K562 (cell line): ENCODE data around the gene ERN1. TPM values are rescaled to one million over a fixed set of nuclear protein-coding genes. Genes with fewer than 3 reads are reported as not detected.

Experiments used
- CC2D1A ChIP-seq: fragments of 450-650 bp; IDR thresholded peaks from 2 replicates; pipeline ENCODE4 v1.6.1; 2017; ENCODE audit warnings: mild to moderate bottlenecking
- KDM5B ChIP-seq: fragments of 200-600 bp; sonication (generic); IDR thresholded peaks from 2 replicates; pipeline ENCODE4 v1.6.1; 2012; ENCODE audit warnings: low read depth, mild to moderate bottlenecking, moderate library complexity, low read length, control low read depth, inconsistent platforms; ENCODE audit not compliant: insufficient replicate concordance
- KLF16 ChIP-seq: IDR thresholded peaks from 2 replicates; pipeline ENCODE4 v1.6.1; 2016; ENCODE audit warnings: antibody characterized with exemption
- MCM3 ChIP-seq: fragments of 450-650 bp; IDR thresholded peaks from 2 replicates; pipeline ENCODE4 v1.6.1; 2016
- MXI1 ChIP-seq: IDR thresholded peaks from 2 replicates; pipeline ENCODE4 v1.6.1; 2011; ENCODE audit warnings: low read depth, mild to moderate bottlenecking, improper control_type of control experiment, low read length
- MYNN ChIP-seq, 2 experiments: sonication (generic); formaldehyde crosslinking in 1 of 2; IDR thresholded peaks; 2 replicates each; pipeline versions ENCODE4 v1.5.0 to v1.6.1; 2016 to 2020; ENCODE audit warnings: antibody characterized with exemption in 1 of 2, missing genetic modification reagents in 1 of 2
- NFE2 ChIP-seq: IDR thresholded peaks from 2 replicates; pipeline ENCODE4 v1.6.1; 2014; ENCODE audit warnings: antibody characterized with exemption, low read depth
- RBM34 ChIP-seq: fragments of 200-400 bp; formaldehyde crosslinking; IDR thresholded peaks from 2 replicates; pipeline ENCODE4 v1.6.1; 2018; ENCODE audit warnings: low read length, borderline replicate concordance; ENCODE audit not compliant: insufficient read depth
- SMAD1 ChIP-seq: fragments of 150-350 bp; IDR thresholded peaks from 2 replicates; pipeline ENCODE4 v1.6.1; 2014; ENCODE audit warnings: low read length, low read depth; ENCODE audit not compliant: partially characterized antibody
- SUPT5H ChIP-seq: fragments of 450-650 bp; IDR thresholded peaks from 2 replicates; pipeline ENCODE4 v1.6.1; 2016
- TCF7L2 ChIP-seq: fragments of 150-350 bp; IDR thresholded peaks from 2 replicates; pipeline ENCODE4 v1.6.1; 2016; ENCODE audit warnings: low read depth, mild to moderate bottlenecking, low read length, moderate library complexity
- TFE3 ChIP-seq: fragments of 450-650 bp; formaldehyde crosslinking; IDR thresholded peaks from 2 replicates; pipeline ENCODE4 v1.4.0; 2020; ENCODE audit warnings: mild to moderate bottlenecking, mixed read lengths
- ZFX ChIP-seq: sonication (generic); formaldehyde crosslinking; IDR thresholded peaks from 2 replicates; pipeline ENCODE4 v1.8.0; 2022; ENCODE audit warnings: mild to moderate bottlenecking, missing genetic modification reagents, moderate library complexity
- ZNF134 ChIP-seq: fragments of 250-450 bp; sonication (Bioruptor Pico); conservative IDR thresholded peaks from 2 replicates; pipeline ENCODE4 v1.4.0; 2020
- ZNF146 ChIP-seq: IDR thresholded peaks from one replicate; pipeline ENCODE4 v1.6.1; 2018; ENCODE audit warnings: missing compliant biosample characterization; ENCODE audit not compliant: unreplicated experiment
- ZNF586 ChIP-seq: fragments of 450-650 bp; formaldehyde crosslinking; conservative IDR thresholded peaks from 2 replicates; pipeline ENCODE4 v1.4.0; 2020; ENCODE audit warnings: mild to moderate bottlenecking, moderate library complexity
- ZNF589 ChIP-seq: fragments of 200-800 bp; sonication (Bioruptor generic); IDR thresholded peaks from 2 replicates; pipeline ENCODE4 v1.6.1; 2016; ENCODE audit warnings: low read depth, missing genetic modification characterization, missing compliant biosample characterization
- ZNF766 ChIP-seq: fragments of 200-800 bp; sonication (Bioruptor generic); conservative IDR thresholded peaks from 2 replicates; pipeline ENCODE4 v1.6.1; 2016; ENCODE audit warnings: missing genetic modification characterization, missing compliant biosample characterization
- polyA plus RNA-seq, 8 experiments: library from polyadenylated mRNA; depleted of rRNA in 4 of 8; stranded (reverse) in 5 of 8; unstranded in 3 of 8; fragments of >200 nt; fragmentation: Nextera tagmentation in 2 of 8; fragmentation: Illumina TruSeq in 1 of 8; extraction: Ambion mirVana in 2 of 8; extraction: Trizol in 1 of 8; gene quantifications; 2 replicates each; pipeline versions ENCODE4 v1.2.1 to v1.2.3, GENCODE V29; 2011 to 2014; ENCODE audit warnings: inconsistent platforms in 1 of 8, missing spikeins in 1 of 8
- total RNA-seq, 7 experiments: library from RNA; depleted of rRNA in 6 of 7; stranded (reverse); fragments of >200 nt in 6 of 7; fragmentation: Illumina TruSeq in 2 of 7; extraction: Trizol in 2 of 7; gene quantifications; 2 replicates each; pipeline versions ENCODE4 v1.2.1 to v1.2.3, GENCODE V29; 2011 to 2021; ENCODE audit warnings: low replicate concordance in 1 of 7
- TF ChIP-seq, protein P1 (sequence below): sonication (generic); formaldehyde crosslinking; IDR thresholded peaks from 2 replicates; pipeline ENCODE4 v1.4.0; 2020; ENCODE audit warnings: mild to moderate bottlenecking, missing genetic modification reagents
- TF ChIP-seq, protein P2 (sequence below), 2 experiments: fragments of 450-650 bp; IDR thresholded peaks; 2 replicates each; pipeline ENCODE4 v1.6.1; 2018; ENCODE audit warnings: mild to moderate bottlenecking in 2 of 2, low read depth in 1 of 2; ENCODE audit not compliant: partially characterized antibody in 2 of 2

ERN1 gene
- total and polyA plus RNA-seq, 9 of the 15 experiments (the other 6 are each of a cell fraction or from before 2014, with no cell fraction given) = 2.1 to 22.5 (median 7.3) TPM

DNA sequence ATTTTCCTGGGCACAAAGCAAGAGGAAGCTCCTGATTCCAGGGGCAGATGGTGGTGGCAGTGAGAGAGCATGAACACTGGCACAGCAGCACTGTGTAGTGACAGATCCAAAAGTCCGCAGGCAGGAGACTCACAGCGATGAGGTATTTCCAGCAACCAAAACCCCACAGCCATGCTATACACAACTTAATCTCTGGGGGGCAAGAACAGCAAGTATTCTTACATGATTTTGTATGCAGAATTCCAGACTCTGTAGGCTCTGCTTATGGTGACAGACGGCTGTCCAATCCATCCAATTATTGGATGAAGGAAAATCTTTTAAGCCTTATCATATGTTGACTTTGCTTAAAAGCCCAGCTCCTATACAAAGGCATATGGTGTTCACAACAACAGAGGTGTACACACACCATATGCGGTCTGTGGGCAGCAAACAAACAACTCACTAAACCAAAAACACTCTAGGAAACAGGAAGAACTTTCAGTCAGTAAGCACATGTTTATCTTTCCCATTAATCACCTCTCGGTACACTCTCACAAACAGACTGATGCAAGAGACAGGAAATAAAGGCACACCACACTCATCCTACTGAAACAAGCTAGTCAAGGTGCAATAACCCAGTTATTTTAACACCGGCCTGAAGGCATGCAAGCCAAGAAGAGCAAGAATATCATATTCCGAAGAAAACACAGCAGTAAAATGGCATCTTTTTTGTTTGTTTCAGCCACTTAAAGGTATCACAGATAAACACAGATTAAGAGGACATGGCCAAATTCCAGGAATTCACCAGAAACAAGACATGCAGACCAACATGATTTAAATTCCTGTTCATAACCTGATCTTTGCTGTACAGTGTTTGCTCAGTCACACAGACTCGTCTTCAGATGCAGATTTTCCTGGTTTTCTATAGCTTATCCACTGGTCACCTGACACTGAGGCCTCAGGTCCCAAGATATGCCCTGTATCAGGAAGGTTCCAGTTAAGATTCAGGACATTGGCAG lies 47.8 kb downstream of the ERN1 start (continued):
- TF ChIP-seq, protein P1, sequence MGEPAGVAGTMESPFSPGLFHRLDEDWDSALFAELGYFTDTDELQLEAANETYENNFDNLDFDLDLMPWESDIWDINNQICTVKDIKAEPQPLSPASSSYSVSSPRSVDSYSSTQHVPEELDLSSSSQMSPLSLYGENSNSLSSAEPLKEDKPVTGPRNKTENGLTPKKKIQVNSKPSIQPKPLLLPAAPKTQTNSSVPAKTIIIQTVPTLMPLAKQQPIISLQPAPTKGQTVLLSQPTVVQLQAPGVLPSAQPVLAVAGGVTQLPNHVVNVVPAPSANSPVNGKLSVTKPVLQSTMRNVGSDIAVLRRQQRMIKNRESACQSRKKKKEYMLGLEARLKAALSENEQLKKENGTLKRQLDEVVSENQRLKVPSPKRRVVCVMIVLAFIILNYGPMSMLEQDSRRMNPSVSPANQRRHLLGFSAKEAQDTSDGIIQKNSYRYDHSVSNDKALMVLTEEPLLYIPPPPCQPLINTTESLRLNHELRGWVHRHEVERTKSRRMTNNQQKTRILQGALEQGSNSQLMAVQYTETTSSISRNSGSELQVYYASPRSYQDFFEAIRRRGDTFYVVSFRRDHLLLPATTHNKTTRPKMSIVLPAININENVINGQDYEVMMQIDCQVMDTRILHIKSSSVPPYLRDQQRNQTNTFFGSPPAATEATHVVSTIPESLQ (CRISPR knock-in tag) = no peak
- TF ChIP-seq ZFX (CRISPR knock-in tag) = 0 out of 2 replicates have a peak, but pooled peaks have one; percentile 41
- peak; percentile 84 for TF ChIP-seq ZNF586 (CRISPR knock-in tag)
- TF ChIP-seq, protein P2, sequence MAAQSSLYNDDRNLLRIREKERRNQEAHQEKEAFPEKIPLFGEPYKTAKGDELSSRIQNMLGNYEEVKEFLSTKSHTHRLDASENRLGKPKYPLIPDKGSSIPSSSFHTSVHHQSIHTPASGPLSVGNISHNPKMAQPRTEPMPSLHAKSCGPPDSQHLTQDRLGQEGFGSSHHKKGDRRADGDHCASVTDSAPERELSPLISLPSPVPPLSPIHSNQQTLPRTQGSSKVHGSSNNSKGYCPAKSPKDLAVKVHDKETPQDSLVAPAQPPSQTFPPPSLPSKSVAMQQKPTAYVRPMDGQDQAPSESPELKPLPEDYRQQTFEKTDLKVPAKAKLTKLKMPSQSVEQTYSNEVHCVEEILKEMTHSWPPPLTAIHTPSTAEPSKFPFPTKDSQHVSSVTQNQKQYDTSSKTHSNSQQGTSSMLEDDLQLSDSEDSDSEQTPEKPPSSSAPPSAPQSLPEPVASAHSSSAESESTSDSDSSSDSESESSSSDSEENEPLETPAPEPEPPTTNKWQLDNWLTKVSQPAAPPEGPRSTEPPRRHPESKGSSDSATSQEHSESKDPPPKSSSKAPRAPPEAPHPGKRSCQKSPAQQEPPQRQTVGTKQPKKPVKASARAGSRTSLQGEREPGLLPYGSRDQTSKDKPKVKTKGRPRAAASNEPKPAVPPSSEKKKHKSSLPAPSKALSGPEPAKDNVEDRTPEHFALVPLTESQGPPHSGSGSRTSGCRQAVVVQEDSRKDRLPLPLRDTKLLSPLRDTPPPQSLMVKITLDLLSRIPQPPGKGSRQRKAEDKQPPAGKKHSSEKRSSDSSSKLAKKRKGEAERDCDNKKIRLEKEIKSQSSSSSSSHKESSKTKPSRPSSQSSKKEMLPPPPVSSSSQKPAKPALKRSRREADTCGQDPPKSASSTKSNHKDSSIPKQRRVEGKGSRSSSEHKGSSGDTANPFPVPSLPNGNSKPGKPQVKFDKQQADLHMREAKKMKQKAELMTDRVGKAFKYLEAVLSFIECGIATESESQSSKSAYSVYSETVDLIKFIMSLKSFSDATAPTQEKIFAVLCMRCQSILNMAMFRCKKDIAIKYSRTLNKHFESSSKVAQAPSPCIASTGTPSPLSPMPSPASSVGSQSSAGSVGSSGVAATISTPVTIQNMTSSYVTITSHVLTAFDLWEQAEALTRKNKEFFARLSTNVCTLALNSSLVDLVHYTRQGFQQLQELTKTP (IDR thresholded peaks at IDR 0.05; ENCODE audit: low read depth in 1 of 2, partially characterized antibody in 2 of 2) = peak; percentile 73 to 89
- no peak for TF ChIP-seq SMAD1
- TF ChIP-seq ZNF146 (CRISPR knock-in tag) = no peak
- TF ChIP-seq MCM3 = no peak
- TF ChIP-seq KDM5B = peak; percentile 37
- TF ChIP-seq MYNN (IDR thresholded peaks at IDR 0.05) = no peak
- no peak for TF ChIP-seq MYNN (CRISPR knock-in tag; IDR thresholded peaks at IDR 0.05)
- TF ChIP-seq SUPT5H = peak; percentile 52; the same call in 1 of the 2 replicates
- TF ChIP-seq NFE2 = no peak
- TF ChIP-seq TFE3 (CRISPR knock-in tag) = peak; percentile 1; the same call in 1 of the 2 replicates
- TF ChIP-seq KLF16 = peak; percentile 60; the same call in 1 of the 2 replicates
- TF ChIP-seq TCF7L2 = no peak
- peak; percentile 88; the same call in 1 of the 2 replicates for TF ChIP-seq ZNF766 (CRISPR knock-in tag)
- peak; percentile 97 for TF ChIP-seq ZNF589 (CRISPR knock-in tag)
- no peak; the same call in 1 of the 2 replicates for TF ChIP-seq CC2D1A
- TF ChIP-seq MXI1 = no peak
- TF ChIP-seq RBM34 = no peak
- no peak for TF ChIP-seq ZNF134 (CRISPR knock-in tag)
